Stimulated activated CD8-positive, alpha-beta memory T cell treated with anti-CD3 and anti-CD28 coated beads, Interleukin-7, amount 100 ng/mL, for 4 hours (primary cell): ENCODE results near the gene ZNF670.

Source experiments
- DNase-seq, 2 donors: peaks; one replicate each; pipeline ENCODE4 v3.0.0-alpha.2; 2020; ENCODE audit warnings: low read depth in 2 of 2

Gene ZNF670

GRCh38 chr1:247103859-247104591, 25.4 kb upstream of the ZNF670 start, which contains the start of gene ZNF669:
Gene ZNF669 (minus strand): TSS chr1:247104356. CDS start chr1:247104199, 157 bp downstream.
- DNase-seq: peak; percentile 84 to 88

GRCh38 chr1:247102381-247102780, 23.8 kb upstream of the ZNF670 start:
- no peak for DNase-seq

GRCh38 chr1:247100676-247101279, 22.2 kb upstream of the ZNF670 start:
- DNase-seq: no peak

- no peak for DNase-seq
Measured at GRCh38 chr1:247096958-247097357, 18.3 kb upstream of the ZNF670 start.

- DNase-seq: no peak
Measured at GRCh38 chr1:247096544-247096943, 17.9 kb upstream of the ZNF670 start.

GRCh38 chr1:247096112-247096511, 17.5 kb upstream of the ZNF670 start:
- DNase-seq: no peak

GRCh38 chr1:247090455-247090854, 11.8 kb upstream of the ZNF670 start:
- DNase-seq: no peak

GRCh38 chr1:247089616-247090375, 11.2 kb upstream of the ZNF670 start:
- DNase-seq: no peak

- DNase-seq: no peak
Measured at GRCh38 chr1:247088967-247089366, 10.4 kb upstream of the ZNF670 start.

GRCh38 chr1:247087256-247087655, 8.6 kb upstream of the ZNF670 start:
- no peak for DNase-seq

- DNase-seq: no peak
Measured at GRCh38 chr1:247085310-247085709, 6.7 kb upstream of the ZNF670 start.

GRCh38 chr1:247084771-247085170, 6.2 kb upstream of the ZNF670 start:
- no peak for DNase-seq

GRCh38 chr1:247079141-247079874, 697 bp upstream of the ZNF670 start:
- no peak for DNase-seq

GRCh38 chr1:247077876-247078257, 744 bp downstream of the ZNF670 start:
- DNase-seq: no peak

GRCh38 chr1:247077213-247077612, 1.4 kb downstream of the ZNF670 start:
- no peak for DNase-seq

GRCh38 chr1:247070645-247071044, 8.0 kb downstream of the ZNF670 start:
- DNase-seq: no peak

GRCh38 chr1:247064304-247064703, 14.3 kb downstream of the ZNF670 start:
- no peak for DNase-seq

- DNase-seq: no peak
Measured at GRCh38 chr1:247060771-247061170, 17.8 kb downstream of the ZNF670 start.

GRCh38 chr1:247056071-247056470, 22.5 kb downstream of the ZNF670 start:
- no peak for DNase-seq

- no peak for DNase-seq
Measured at GRCh38 chr1:247054992-247055415, 23.6 kb downstream of the ZNF670 start.

GRCh38 chr1:247047702-247048101, 30.9 kb downstream of the ZNF670 start:
- DNase-seq: no peak

- DNase-seq: no peak
Measured at GRCh38 chr1:247047260-247047659, 31.4 kb downstream of the ZNF670 start.
